ENCODE results near the gene ZMIZ1. TPM values are rescaled to one million over a fixed set of nuclear protein-coding genes. Genes with fewer than 3 reads are reported as not detected.

The ZMIZ1 gene
- total and polyA plus RNA-seq, 9 donors, result 16.3 to 55.7 (median 38.1) TPM

DNA sequence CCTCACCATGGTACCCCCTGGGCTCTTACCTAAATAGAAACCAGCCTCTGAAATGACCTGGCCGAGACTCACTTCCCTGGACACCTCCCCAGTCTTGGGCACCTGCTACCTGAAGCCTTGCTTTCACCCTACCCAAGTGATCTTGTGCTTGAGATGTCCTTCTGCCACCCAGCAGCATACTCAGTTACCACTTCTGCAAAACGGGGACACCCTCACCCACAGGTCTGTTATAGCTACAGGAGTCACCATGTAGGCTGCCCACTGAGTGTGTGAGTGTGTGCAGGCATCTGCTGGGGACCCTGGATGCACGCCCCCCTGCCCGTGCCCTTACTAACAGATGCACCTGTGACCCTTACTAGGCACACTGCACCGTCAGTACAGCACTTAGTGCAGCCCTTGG, 183.7 kb downstream of the ZMIZ1 start:
- Histone ChIP-seq H3K27me3 (ENCODE audit: control insufficient read depth, insufficient read depth, low read length) (no peaks in the 10 kb centered on the region), H3K27ac (ENCODE audit: low read length) (no peak overlapping the region), H3K4me1 (ENCODE audit: control insufficient read depth, insufficient read depth, low read length) (peaks cover 36% of the 10 kb centered on the region), H3K36me3 (ENCODE audit: control insufficient read depth, insufficient read depth, low read length) (peaks cover 22% of the 10 kb centered on the region), H3K4me3 (ENCODE audit: low read length) (no peak overlapping the region), H3K9me3 (replicated peaks; ENCODE audit: control insufficient read depth, low read depth, low read length) (no peaks in the 10 kb centered on the region)
- no peak for DNase-seq
- WGBS (ENCODE audit: insufficient coverage), result 86% methylated on average over 1 of the region's 5 CpGs

DNA sequence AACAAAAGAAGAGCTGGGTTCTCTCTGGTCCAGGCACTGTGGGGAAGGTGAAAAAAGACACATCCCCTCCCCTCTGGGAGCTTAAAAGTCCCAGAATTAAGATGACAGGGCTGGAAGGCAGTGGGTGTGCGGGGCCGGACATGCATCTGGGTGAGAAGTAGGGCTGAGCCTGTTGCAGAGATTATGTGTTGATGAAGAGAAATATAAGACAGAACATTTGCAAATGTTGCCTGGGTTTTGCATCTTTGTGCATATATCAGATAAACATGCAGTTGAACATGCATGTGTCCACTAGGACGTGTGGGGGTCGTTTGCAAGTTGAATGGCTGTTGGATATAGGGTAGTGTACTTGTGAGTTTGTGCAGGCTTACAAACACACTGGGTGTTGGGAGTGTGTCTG, 184.2 kb downstream of the ZMIZ1 start:
- WGBS (ENCODE audit: insufficient coverage), result 76% methylated on average over 4 of the region's 4 CpGs
- H3K9me3 ChIP-seq (replicated peaks; ENCODE audit: control insufficient read depth, low read depth, low read length), result no peaks in the 10 kb centered on the region

DNA sequence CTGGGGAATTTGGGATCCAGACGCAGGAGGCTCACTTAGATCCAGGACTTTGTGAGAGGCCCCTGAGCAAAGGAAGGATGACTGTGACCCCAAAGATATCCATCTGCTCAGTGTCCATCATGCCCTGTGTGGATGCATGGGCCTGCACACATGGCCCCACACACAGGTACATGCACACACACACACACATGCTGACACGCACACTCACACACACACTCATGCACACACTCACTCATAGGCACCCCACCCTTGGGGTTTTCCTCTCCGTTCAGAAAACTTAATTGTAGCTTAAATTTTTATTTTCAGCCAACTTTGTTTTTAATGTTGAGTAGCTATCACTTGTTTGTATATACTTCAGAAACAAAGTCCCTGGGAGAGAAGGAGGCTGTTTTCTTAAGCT, 184.9 kb downstream of the ZMIZ1 start:
- Histone ChIP-seq H3K9me3 (replicated peaks; ENCODE audit: control insufficient read depth, low read depth, low read length) (no peaks in the 10 kb centered on the region), H3K4me1 (ENCODE audit: control insufficient read depth, insufficient read depth, low read length) (peaks cover 28% of the 10 kb centered on the region), H3K36me3 (ENCODE audit: control insufficient read depth, insufficient read depth, low read length) (peaks cover 26% of the 10 kb centered on the region), H3K27me3 (ENCODE audit: control insufficient read depth, insufficient read depth, low read length) (no peaks in the 10 kb centered on the region), H3K27ac (ENCODE audit: low read length) (no peak overlapping the region), H3K4me3 (ENCODE audit: low read length) (no peak overlapping the region)
- WGBS (ENCODE audit: insufficient coverage), result 90% methylated on average over 2 of the region's 3 CpGs
- DNase-seq, result no peak

More for the DNA sequence above, 184.2 kb downstream of the ZMIZ1 start:
- DNase-seq, result no peak
- Histone ChIP-seq H3K27ac (ENCODE audit: low read length) (no peak overlapping the region), H3K36me3 (ENCODE audit: control insufficient read depth, insufficient read depth, low read length) (peaks cover 26% of the 10 kb centered on the region), H3K27me3 (ENCODE audit: control insufficient read depth, insufficient read depth, low read length) (no peaks in the 10 kb centered on the region), H3K4me3 (ENCODE audit: low read length) (no peak overlapping the region), H3K4me1 (ENCODE audit: control insufficient read depth, insufficient read depth, low read length) (peaks cover 32% of the 10 kb centered on the region)

DNA sequence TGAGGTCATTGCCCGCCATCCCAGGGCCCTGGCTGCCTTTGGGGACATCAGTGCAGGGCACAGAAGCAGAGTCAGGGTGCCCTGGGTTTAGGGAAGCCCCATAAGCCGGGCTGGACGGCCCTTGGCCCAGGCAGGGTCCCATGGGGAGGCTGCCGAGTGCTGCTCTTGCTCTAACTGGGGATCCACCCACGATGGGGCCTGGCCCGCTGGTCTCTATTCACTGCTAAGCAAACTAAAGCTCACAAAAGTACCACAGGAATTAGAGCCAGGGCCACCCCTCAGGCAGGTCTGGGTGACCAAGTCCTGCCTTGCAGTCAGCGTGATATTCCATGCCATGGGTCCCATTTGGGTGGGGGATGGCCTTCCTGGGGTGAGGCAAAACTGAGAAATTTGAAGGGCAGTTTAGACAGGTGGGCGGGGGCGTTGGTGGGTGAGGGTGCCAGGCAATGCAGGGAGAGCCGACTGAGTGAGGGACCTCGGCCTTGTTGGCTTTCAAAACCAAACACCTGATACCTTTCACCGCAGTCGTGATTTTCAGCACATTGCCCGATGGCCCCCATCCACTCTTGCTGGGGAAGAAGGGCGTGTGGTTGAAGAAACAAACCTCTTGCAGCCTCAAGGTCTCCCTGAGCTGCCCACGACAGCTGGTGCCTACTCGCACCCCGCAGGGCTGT, 185.7 kb downstream of the ZMIZ1 start:
- 63% methylated on average over 9 of the region's 18 CpGs for WGBS (ENCODE audit: insufficient coverage)
- Histone ChIP-seq H3K4me1 (ENCODE audit: control insufficient read depth, insufficient read depth, low read length) (peaks cover 21% of the 10 kb centered on the region), H3K27ac (ENCODE audit: low read length) (no peak overlapping the region), H3K4me3 (ENCODE audit: low read length) (no peak overlapping the region), H3K9me3 (replicated peaks; ENCODE audit: control insufficient read depth, low read depth, low read length) (no peaks in the 10 kb centered on the region), H3K27me3 (ENCODE audit: control insufficient read depth, insufficient read depth, low read length) (no peaks in the 10 kb centered on the region), H3K36me3 (ENCODE audit: control insufficient read depth, insufficient read depth, low read length) (peaks cover 22% of the 10 kb centered on the region)
- DNase-seq, result no peak

DNA sequence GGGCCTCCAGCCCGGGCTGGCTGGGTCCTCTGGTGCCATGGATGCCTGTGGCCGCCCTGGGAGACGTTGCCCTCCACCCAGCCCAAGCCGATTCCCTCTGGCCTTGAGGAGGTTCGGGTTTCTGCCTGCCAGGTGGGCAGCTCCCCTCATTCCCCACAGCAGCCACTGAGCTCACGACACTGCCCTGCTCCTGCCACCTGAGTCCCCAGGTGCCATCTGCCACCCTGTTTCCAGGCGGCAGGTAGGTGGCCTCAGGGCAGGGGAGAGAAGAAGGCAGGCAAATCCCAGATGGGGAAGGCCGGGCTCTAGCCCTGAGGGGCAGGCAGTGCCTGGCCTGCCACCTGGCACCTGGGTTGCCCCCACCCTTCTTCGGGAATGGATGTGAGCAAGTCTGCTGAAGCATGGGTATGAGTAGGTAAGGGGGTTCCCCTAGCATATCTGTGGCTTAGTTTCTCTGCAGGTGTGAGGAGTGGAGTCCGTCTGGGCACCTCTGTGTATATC, 186.3 kb downstream of the ZMIZ1 start:
- H3K4me1 ChIP-seq (ENCODE audit: control insufficient read depth, insufficient read depth, low read length), result peaks cover 15% of the 10 kb centered on the region
- no peak overlapping the region for H3K27ac ChIP-seq (ENCODE audit: low read length)

DNA sequence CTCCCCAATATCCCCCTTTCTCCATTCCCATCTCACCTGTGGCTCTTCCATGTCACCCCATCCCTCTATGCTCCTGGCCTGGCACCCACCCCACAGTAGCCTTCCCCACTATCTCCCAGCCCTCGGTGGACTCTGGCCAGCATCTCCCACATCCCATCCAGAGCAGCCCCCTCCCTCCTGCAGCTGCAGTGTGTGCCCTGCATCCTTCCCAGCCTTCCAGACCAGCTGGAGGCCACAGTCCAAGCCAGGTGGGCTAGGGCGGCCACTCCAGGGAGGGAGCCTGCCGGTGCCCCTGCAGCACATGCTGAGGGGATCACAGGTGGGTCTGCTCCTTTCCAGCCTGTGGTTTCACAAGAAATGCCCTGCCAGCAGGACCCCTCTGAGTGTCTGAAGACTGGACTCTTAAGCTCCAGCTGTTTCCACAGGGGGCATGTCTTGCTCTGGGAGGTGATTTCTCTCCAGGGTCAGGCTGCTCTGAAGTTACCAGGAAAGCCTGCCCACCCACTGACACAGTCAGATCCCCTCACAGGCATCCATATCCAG, 187.6 kb downstream of the ZMIZ1 start:
- H3K27me3 ChIP-seq (ENCODE audit: control insufficient read depth, insufficient read depth, low read length), result no peaks in the 10 kb centered on the region
- H3K4me1 ChIP-seq (ENCODE audit: control insufficient read depth, insufficient read depth, low read length), result peaks cover 18% of the 10 kb centered on the region
- H3K4me3 ChIP-seq (ENCODE audit: low read length), result no peak overlapping the region
- peaks cover 16% of the 10 kb centered on the region for H3K36me3 ChIP-seq (ENCODE audit: control insufficient read depth, insufficient read depth, low read length)
- WGBS (ENCODE audit: insufficient coverage), result 66% methylated on average over 3 of the region's 3 CpGs
- no peak overlapping the region for H3K27ac ChIP-seq (ENCODE audit: low read length)
- no peaks in the 10 kb centered on the region for H3K9me3 ChIP-seq (replicated peaks; ENCODE audit: control insufficient read depth, low read depth, low read length)
- DNase-seq, result no peak

More for the DNA sequence above, 186.3 kb downstream of the ZMIZ1 start:
- H3K4me3 ChIP-seq (ENCODE audit: low read length), result no peak overlapping the region
- H3K27me3 ChIP-seq (ENCODE audit: control insufficient read depth, insufficient read depth, low read length), result no peaks in the 10 kb centered on the region
- peaks cover 17% of the 10 kb centered on the region for H3K36me3 ChIP-seq (ENCODE audit: control insufficient read depth, insufficient read depth, low read length)
- H3K9me3 ChIP-seq (replicated peaks; ENCODE audit: control insufficient read depth, low read depth, low read length), result no peaks in the 10 kb centered on the region
- 79% methylated on average over 9 of the region's 10 CpGs for WGBS (ENCODE audit: insufficient coverage)
- DNase-seq, result no peak

DNA sequence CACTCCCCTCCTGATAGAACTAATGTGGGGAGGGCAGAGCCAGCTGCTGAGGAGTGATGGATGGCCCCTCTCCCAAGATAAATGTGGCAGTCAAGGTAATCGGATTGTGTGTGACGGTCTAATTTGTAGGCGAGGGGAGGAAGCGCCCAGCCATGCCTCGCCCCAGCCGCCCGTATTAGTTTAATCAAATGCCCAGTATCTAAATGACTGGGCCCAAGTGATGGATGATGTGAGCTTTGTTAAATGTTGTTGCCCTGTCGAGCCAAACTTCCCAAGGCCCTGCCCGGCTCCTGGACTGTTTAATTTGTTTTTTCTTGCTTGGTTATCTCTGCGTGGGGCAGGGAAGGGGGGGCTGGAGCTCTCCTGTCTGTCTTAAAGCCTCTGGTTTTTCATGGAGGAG, 190.1 kb downstream of the ZMIZ1 start:
- H3K4me1 ChIP-seq (ENCODE audit: control insufficient read depth, insufficient read depth, low read length), result peaks cover 28% of the 10 kb centered on the region
- H3K27ac ChIP-seq (ENCODE audit: low read length), result no peak overlapping the region
- WGBS (ENCODE audit: insufficient coverage), result 83% methylated on average over 7 of the region's 10 CpGs
- H3K4me3 ChIP-seq (ENCODE audit: low read length), result no peak overlapping the region
- no peaks in the 10 kb centered on the region for H3K9me3 ChIP-seq (replicated peaks; ENCODE audit: control insufficient read depth, low read depth, low read length)
- H3K27me3 ChIP-seq (ENCODE audit: control insufficient read depth, insufficient read depth, low read length), result no peaks in the 10 kb centered on the region
- peaks cover 14% of the 10 kb centered on the region for H3K36me3 ChIP-seq (ENCODE audit: control insufficient read depth, insufficient read depth, low read length)
- no peak for DNase-seq

DNA sequence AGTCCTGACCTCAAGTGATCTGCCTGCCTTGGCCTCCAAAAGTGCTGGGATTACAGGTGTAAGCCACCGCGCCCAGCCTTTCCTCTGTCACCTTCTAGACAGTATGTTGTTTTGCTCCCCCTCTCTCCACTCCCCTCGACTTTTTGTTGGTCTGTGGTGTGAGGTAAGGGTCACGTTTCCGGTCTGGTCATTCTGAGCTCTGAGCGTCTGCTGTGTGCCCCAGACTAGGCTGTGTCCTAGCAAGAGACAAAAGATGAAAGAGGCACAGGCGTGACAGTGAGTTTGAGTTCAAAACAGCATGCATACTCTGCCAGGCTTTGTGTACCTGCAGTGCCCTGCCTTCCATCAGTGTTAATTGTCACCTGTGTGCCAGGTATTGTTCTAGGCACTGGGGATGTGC, 191.1 kb downstream of the ZMIZ1 start:
- no peaks in the 10 kb centered on the region for H3K9me3 ChIP-seq (replicated peaks; ENCODE audit: control insufficient read depth, low read depth, low read length)
- WGBS (ENCODE audit: insufficient coverage), result 86% methylated on average over 3 of the region's 7 CpGs
- no peak overlapping the region for H3K27ac ChIP-seq (ENCODE audit: low read length)
- H3K4me3 ChIP-seq (ENCODE audit: low read length), result no peak overlapping the region
- no peak for DNase-seq
- H3K36me3 ChIP-seq (ENCODE audit: control insufficient read depth, insufficient read depth, low read length), result peaks cover 14% of the 10 kb centered on the region
- no peaks in the 10 kb centered on the region for H3K27me3 ChIP-seq (ENCODE audit: control insufficient read depth, insufficient read depth, low read length)
- peaks cover 21% of the 10 kb centered on the region for H3K4me1 ChIP-seq (ENCODE audit: control insufficient read depth, insufficient read depth, low read length)

DNA sequence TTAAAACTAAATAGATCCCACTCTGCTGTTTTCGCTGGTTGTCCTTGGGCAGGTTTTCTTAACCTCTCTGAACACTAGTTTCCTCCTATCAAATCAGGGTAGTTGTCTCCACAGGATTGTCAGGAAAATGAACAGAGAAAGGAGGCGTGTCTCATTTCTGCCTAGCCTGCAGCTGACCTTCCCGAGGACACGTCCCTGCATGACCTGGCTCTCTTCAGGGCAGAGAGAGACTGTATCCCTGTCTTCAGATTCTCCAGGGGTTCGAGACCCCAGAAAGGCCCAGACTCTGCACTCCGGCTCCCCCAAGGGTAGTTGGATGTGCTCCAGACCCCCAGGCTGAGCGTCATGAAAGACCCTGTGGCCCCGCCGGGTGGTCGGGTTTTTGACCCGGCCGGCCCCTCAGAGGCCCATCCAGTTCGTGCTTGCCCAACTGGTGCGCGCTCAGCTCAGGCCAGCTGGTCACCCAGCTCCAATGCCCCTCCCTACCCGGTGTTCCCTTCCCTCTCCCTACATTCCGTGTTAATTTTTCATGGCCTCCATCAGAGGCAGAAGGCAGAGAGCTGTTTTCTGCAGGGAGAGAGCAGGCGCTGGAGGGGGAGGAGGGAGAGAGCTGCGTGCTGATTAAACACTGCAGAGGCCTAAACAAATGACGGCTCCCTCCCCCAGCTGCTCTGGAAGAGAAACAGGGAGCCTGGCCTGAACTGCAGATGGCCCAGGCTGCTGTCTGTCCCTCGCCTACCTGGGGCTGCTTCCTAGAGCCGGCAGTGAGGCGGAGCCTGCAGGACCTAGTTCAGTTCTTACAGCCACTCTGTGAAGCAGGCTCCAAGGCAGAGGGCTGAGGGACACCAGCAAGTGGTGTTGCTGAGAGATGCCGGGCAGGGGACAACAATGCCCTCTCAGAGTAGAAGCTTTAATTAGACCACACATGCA, 192.3 kb downstream of the ZMIZ1 start:
- Histone ChIP-seq H3K9me3 (replicated peaks; ENCODE audit: control insufficient read depth, low read depth, low read length) (no peaks in the 10 kb centered on the region), H3K36me3 (ENCODE audit: control insufficient read depth, insufficient read depth, low read length) (peaks cover 12% of the 10 kb centered on the region), H3K27me3 (ENCODE audit: control insufficient read depth, insufficient read depth, low read length) (no peaks in the 10 kb centered on the region), H3K4me3 (ENCODE audit: low read length) (no peak overlapping the region), H3K4me1 (ENCODE audit: control insufficient read depth, insufficient read depth, low read length) (peaks cover 28% of the 10 kb centered on the region), H3K27ac (ENCODE audit: low read length) (peak overlapping the region; percentile 3)
- DNase-seq, result peak; percentile 75
- WGBS (ENCODE audit: insufficient coverage), result 38% methylated on average over 19 of the region's 24 CpGs

DNA sequence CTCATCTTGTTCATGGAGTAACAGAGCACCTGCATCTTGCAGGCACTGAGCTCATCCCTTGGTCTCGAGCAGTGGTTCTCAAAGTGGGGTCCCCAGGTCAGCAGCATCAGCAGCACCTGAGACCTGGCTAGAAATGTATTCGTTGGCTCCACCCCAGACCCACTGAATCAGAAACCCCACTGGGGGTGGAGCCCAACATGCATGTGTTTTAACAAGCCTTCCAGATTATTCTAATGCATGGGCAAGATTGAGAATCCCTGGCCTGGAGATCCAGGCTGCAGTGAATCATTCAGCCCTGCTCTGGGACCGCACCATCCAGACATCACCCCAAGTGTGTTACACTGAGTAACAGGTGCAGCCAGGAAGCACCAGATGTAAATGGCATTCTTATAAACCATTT, 193.4 kb downstream of the ZMIZ1 start:
- H3K9me3 ChIP-seq (replicated peaks; ENCODE audit: control insufficient read depth, low read depth, low read length), result no peaks in the 10 kb centered on the region
- WGBS (ENCODE audit: insufficient coverage), result 75% methylated on average over 2 of the region's 3 CpGs
- H3K27me3 ChIP-seq (ENCODE audit: control insufficient read depth, insufficient read depth, low read length), result no peaks in the 10 kb centered on the region
- H3K4me1 ChIP-seq (ENCODE audit: control insufficient read depth, insufficient read depth, low read length), result peaks cover 37% of the 10 kb centered on the region
- peaks cover 9% of the 10 kb centered on the region for H3K36me3 ChIP-seq (ENCODE audit: control insufficient read depth, insufficient read depth, low read length)
- H3K4me3 ChIP-seq (ENCODE audit: low read length), result no peak overlapping the region
- DNase-seq, result no peak
- H3K27ac ChIP-seq (ENCODE audit: low read length), result no peak overlapping the region
